HCT116 (cell line): ENCODE measurements around the gene FBXL15. TPM values are rescaled to one million over a fixed set of nuclear protein-coding genes. Genes with fewer than 3 reads are reported as not detected.

Experiments
- ATAC-seq: fragments of 200-7000 bp; cut with Tn5 transposase; 2 replicates; pipeline ENCODE4 v1.9.1; 2020; ENCODE audit warnings: mild to moderate bottlenecking, moderate library complexity
- BruUV-seq: library from RNA; stranded (reverse); fragments of 400-500 nt; replicated peaks from 2 replicates; lab custom pipeline; 2021; lab: Mats Ljungman, UMichigan
- CTCF ChIA-PET: fragments of 300-600 bp; sonication (Branson Sonifier 250); formaldehyde crosslinking; loops from one replicate; lab custom pipeline; 2021; ENCODE audit warnings: antibody characterized with exemption; lab: Charles Lee
- POLR2A ChIA-PET: fragments of 300-600, 350-600 bp; sonication (Branson Sonifier 250); formaldehyde crosslinking; loops from one replicate; lab custom pipeline; 2021; ENCODE audit warnings: antibody characterized with exemption; lab: Charles Lee
- RAD21 ChIA-PET, 2 experiments: fragments of 300-600 bp; sonication (Branson Sonifier 250); formaldehyde crosslinking; loops; one replicate each; lab custom pipeline; 2023; ENCODE audit warnings: low total read pairs in 2 of 2; ENCODE audit not compliant: uncharacterized antibody in 2 of 2, unreplicated experiment in 2 of 2, low non-redundant PET in 1 of 2; lab: Charles Lee
- DNase-seq: peaks from one replicate; pipeline ENCODE4 v3.0.0-alpha.2; 2010; ENCODE audit warnings: low read depth, low spot score
- H2AFZ ChIP-seq: fragments of 200-600 bp; shearing (Covaris generic), sonication (generic); 2 replicates; pipeline ENCODE4 v1.6.1; 2017; ENCODE audit warnings: low read depth, mixed run types, mixed read lengths, antibody characterized with exemption, low read length; ENCODE audit not compliant: poor library complexity, severe bottlenecking
- H3K27ac ChIP-seq: 2 replicates; pipeline ENCODE4 v1.5.1; 2012; ENCODE audit warnings: low read depth, low read length
- H3K27me3 ChIP-seq: fragments of 200-600 bp; sonication (generic); 2 replicates; pipeline ENCODE4 v1.6.1; 2016; ENCODE audit warnings: mixed run types, low read length, mixed read lengths; ENCODE audit not compliant: insufficient read depth
- H3K36me3 ChIP-seq, 2 experiments: fragments of 200-500 bp in 1 of 2; fragments of 200-600 bp in 1 of 2; sonication (Bioruptor generic) in 1 of 2; sonication (generic) in 1 of 2; 2 replicates each; pipeline versions ENCODE4 v1.5.1 to v1.6.1; 2014 to 2016; ENCODE audit warnings: low read length in 2 of 2, inconsistent platforms in 1 of 2, mixed read lengths in 1 of 2, mixed run types in 1 of 2; ENCODE audit not compliant: insufficient read depth in 2 of 2, control insufficient read depth in 1 of 2
- H3K4me1 ChIP-seq, 2 experiments: fragments of 200-600 bp in 1 of 2; sonication (generic) in 1 of 2; 2 replicates each; pipeline versions ENCODE4 v1.5.1 to v1.6.1; 2012 to 2017; ENCODE audit warnings: low read length in 2 of 2, inconsistent platforms in 1 of 2, mild to moderate bottlenecking in 1 of 2, mixed read lengths in 1 of 2, mixed run types in 1 of 2, moderate library complexity in 1 of 2; ENCODE audit not compliant: insufficient read depth in 2 of 2, control insufficient read depth in 1 of 2
- H3K4me2 ChIP-seq: fragments of 200-600 bp; sonication (generic); 2 replicates; pipeline ENCODE4 v1.6.1; 2017; ENCODE audit warnings: mixed run types, low read length, mixed read lengths
- H3K4me3 ChIP-seq, 2 experiments: fragments of 200-600 bp in 1 of 2; sonication (generic) in 1 of 2; replicated peaks in 1 of 2; 2 replicates each; pipeline ENCODE4 v1.5.1; 2011 to 2016; ENCODE audit warnings: low read length in 2 of 2, control low read depth in 1 of 2, low read depth in 1 of 2, mild to moderate bottlenecking in 1 of 2, mixed read lengths in 1 of 2, mixed run types in 1 of 2
- H3K79me2 ChIP-seq: fragments of 200-600 bp; sonication (generic); 2 replicates; pipeline ENCODE4 v1.6.1; 2017; ENCODE audit warnings: mild to moderate bottlenecking, mixed run types, low read length, moderate library complexity, mixed read lengths; ENCODE audit not compliant: insufficient read depth
- H3K9ac ChIP-seq: fragments of 200-600 bp; sonication (generic); 2 replicates; pipeline ENCODE4 v1.6.1; 2016; ENCODE audit warnings: low read length, mixed read lengths
- H3K9me2 ChIP-seq: fragments of 200-600 bp; sonication (generic), shearing (Covaris generic); 2 replicates; pipeline ENCODE4 v1.6.1; 2017; ENCODE audit warnings: mixed run types, mild to moderate bottlenecking, moderate library complexity; ENCODE audit not compliant: insufficient read depth
- H3K9me3 ChIP-seq, 2 experiments: fragments of 200-500 bp in 1 of 2; fragments of 200-600 bp in 1 of 2; sonication (Bioruptor generic) in 1 of 2; sonication (generic) in 1 of 2; 2 replicates each; pipeline ENCODE4 v1.6.1; 2014 to 2017; ENCODE audit warnings: low read length in 2 of 2, mixed read lengths in 2 of 2, inconsistent platforms in 1 of 2, low read depth in 1 of 2, mild to moderate bottlenecking in 1 of 2, mixed run types in 1 of 2, moderate library complexity in 1 of 2; ENCODE audit not compliant: control insufficient read depth in 1 of 2, insufficient read depth in 1 of 2
- H4K20me1 ChIP-seq: fragments of 200-600 bp; sonication (generic), shearing (Covaris generic); 2 replicates; pipeline ENCODE4 v1.6.1; 2017; ENCODE audit warnings: mixed run types, mild to moderate bottlenecking, moderate library complexity; ENCODE audit not compliant: insufficient read depth
- EGR1 ChIP-seq: IDR thresholded peaks from 2 replicates; pipeline ENCODE4 v1.6.1; 2012; ENCODE audit warnings: low read depth
- FOSL1 ChIP-seq: IDR thresholded peaks from 2 replicates; pipeline ENCODE4 v1.6.1; 2012; ENCODE audit warnings: low read depth
- MAX ChIP-seq: IDR thresholded peaks from 2 replicates; pipeline ENCODE4 v1.6.1; 2012
- YY1 ChIP-seq: IDR thresholded peaks from 2 replicates; pipeline ENCODE4 v1.6.1; 2011; ENCODE audit warnings: low read length, low read depth, moderate library complexity, mild to moderate bottlenecking; ENCODE audit not compliant: insufficient replicate concordance; ENCODE audit errors: extremely low read depth
- intact Hi-C: fragments of 100-400 bp; cut with micrococcal nuclease; formaldehyde crosslinking; loops from 2 replicates; pipeline ENCODE4 v1.10.0; 2022
- total RNA-seq: library from RNA; stranded (reverse); gene quantifications from one replicate; pipeline ENCODE4 v1.2.1, GENCODE V29; 2021; ENCODE audit not compliant: unreplicated experiment
- TF ChIP-seq, protein P1 (sequence below): IDR thresholded peaks from 2 replicates; pipeline ENCODE4 v1.6.1; 2011; ENCODE audit warnings: mild to moderate bottlenecking, low read length, moderate library complexity; ENCODE audit not compliant: insufficient replicate concordance; ENCODE audit errors: extremely low read depth
- TF ChIP-seq, protein P2 (sequence below): IDR thresholded peaks from 2 replicates; pipeline ENCODE4 v1.6.1; 2012; ENCODE audit warnings: low read depth

Gene FBXL15
- total RNA-seq, 1 experiment from 2014 or later: 21.1 TPM

DNA sequence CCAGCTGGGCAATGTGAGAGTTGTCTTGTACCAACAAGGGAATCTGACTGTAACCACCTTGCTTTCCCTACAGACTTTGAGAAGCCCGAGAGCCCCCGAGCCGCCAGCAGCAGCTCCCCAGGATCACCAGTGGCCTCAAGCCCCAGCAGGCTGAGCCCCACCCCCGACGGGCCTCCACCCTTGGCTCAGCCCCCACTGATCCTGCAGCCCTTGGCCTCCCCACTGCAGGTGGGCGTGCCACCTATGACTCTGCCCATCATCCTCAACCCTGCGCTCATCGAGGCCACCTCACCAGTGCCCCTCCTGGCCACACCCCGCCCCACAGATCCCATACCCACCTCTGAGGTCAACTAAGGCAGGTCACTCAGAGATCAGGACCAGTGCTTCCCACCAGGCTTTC, 38.7 kb upstream of the FBXL15 start:
- BruUV-seq: no TSS peak

More for the DNA sequence above, 38.7 kb upstream of the FBXL15 start:
- Histone ChIP-seq H3K4me1 (no peaks in the 10 kb centered on the region), H2AFZ (no peak overlapping the region), H3K79me2 (no peaks in the 10 kb centered on the region), H3K27me3 (no peaks in the 10 kb centered on the region), H3K27ac (no peak overlapping the region), H3K36me3 (peaks cover 20 to 24% of the 10 kb centered on the region in 2 experiments), H4K20me1 (no peaks in the 10 kb centered on the region), H3K9me2 (no peaks in the 10 kb centered on the region), H3K9me3 (no peaks in the 10 kb centered on the region), H3K9ac (no peak overlapping the region), H3K4me3 (no peak overlapping the region)
- ChIA-PET CTCF (interaction anchor here (1.7 to 2.0 kb wide), 2 partner anchors 30 to 151 kb away, joined by 6 to 8 read pairs; no protein-coding TSS in a partner anchor), RAD21 (no interaction called here)
- TF ChIP-seq, protein P1, sequence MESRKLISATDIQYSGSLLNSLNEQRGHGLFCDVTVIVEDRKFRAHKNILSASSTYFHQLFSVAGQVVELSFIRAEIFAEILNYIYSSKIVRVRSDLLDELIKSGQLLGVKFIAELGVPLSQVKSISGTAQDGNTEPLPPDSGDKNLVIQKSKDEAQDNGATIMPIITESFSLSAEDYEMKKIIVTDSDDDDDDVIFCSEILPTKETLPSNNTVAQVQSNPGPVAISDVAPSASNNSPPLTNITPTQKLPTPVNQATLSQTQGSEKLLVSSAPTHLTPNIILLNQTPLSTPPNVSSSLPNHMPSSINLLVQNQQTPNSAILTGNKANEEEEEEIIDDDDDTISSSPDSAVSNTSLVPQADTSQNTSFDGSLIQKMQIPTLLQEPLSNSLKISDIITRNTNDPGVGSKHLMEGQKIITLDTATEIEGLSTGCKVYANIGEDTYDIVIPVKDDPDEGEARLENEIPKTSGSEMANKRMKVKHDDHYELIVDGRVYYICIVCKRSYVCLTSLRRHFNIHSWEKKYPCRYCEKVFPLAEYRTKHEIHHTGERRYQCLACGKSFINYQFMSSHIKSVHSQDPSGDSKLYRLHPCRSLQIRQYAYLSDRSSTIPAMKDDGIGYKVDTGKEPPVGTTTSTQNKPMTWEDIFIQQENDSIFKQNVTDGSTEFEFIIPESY: no peak
- TF ChIP-seq YY1 (no peak), EGR1 (no peak), MAX (no peak), FOSL1 (no peak)
- TF ChIP-seq, protein P2, sequence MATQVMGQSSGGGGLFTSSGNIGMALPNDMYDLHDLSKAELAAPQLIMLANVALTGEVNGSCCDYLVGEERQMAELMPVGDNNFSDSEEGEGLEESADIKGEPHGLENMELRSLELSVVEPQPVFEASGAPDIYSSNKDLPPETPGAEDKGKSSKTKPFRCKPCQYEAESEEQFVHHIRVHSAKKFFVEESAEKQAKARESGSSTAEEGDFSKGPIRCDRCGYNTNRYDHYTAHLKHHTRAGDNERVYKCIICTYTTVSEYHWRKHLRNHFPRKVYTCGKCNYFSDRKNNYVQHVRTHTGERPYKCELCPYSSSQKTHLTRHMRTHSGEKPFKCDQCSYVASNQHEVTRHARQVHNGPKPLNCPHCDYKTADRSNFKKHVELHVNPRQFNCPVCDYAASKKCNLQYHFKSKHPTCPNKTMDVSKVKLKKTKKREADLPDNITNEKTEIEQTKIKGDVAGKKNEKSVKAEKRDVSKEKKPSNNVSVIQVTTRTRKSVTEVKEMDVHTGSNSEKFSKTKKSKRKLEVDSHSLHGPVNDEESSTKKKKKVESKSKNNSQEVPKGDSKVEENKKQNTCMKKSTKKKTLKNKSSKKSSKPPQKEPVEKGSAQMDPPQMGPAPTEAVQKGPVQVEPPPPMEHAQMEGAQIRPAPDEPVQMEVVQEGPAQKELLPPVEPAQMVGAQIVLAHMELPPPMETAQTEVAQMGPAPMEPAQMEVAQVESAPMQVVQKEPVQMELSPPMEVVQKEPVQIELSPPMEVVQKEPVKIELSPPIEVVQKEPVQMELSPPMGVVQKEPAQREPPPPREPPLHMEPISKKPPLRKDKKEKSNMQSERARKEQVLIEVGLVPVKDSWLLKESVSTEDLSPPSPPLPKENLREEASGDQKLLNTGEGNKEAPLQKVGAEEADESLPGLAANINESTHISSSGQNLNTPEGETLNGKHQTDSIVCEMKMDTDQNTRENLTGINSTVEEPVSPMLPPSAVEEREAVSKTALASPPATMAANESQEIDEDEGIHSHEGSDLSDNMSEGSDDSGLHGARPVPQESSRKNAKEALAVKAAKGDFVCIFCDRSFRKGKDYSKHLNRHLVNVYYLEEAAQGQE: no peak
- TF ChIP-seq, all 23 proteins: peak for 0
- DNase-seq: no peak
- H3K4me2 ChIP-seq: no peak overlapping the region
- intact Hi-C loops: no loop called here
- ATAC-seq: no peak
- POLR2A ChIA-PET: interaction anchor here (1.2 kb wide), 1 partner anchor 9 kb away, joined by 3 read pairs; no protein-coding TSS in a partner anchor
